IPS-15b (cell line): Measurements from ENCODE around the gene TSNAX.

Source experiments
- H3K27me3 ChIP-seq: one replicate; pipeline ENCODE4 v1.6.1; 2013; ENCODE audit warnings: low read length; ENCODE audit not compliant: control insufficient read depth, insufficient read depth
- H3K36me3 ChIP-seq: one replicate; pipeline ENCODE4 v1.6.1; 2013; ENCODE audit warnings: low read length; ENCODE audit not compliant: control insufficient read depth, insufficient read depth
- H3K4me1 ChIP-seq: one replicate; pipeline ENCODE4 v1.6.1; 2013; ENCODE audit warnings: mild to moderate bottlenecking, low read length; ENCODE audit not compliant: control insufficient read depth, insufficient read depth
- H3K4me3 ChIP-seq: one replicate; pipeline ENCODE4 v1.5.1; 2013; ENCODE audit warnings: low read depth, low read length
- H3K9ac ChIP-seq: one replicate; pipeline ENCODE4 v1.6.1; 2013; ENCODE audit warnings: low read depth, mild to moderate bottlenecking, low read length
- H3K9me3 ChIP-seq: one replicate; pipeline ENCODE4 v1.6.1; 2013; ENCODE audit warnings: mild to moderate bottlenecking, low read length; ENCODE audit not compliant: control insufficient read depth, insufficient read depth

TSNAX gene

GRCh38 chr1:231522931-231523642, 5.4 kb upstream of the TSNAX start:
- no peaks in the 10 kb centered on the region for H3K27me3 ChIP-seq
- H3K36me3 ChIP-seq: no peaks in the 10 kb centered on the region
- no peaks in the 10 kb centered on the region for H3K4me1 ChIP-seq
- H3K9me3 ChIP-seq: no peaks in the 10 kb centered on the region
- no peak overlapping the region for H3K4me3 ChIP-seq
- no peak overlapping the region for H3K9ac ChIP-seq

GRCh38 chr1:231523816-231524215, 4.7 kb upstream of the TSNAX start:
- Histone ChIP-seq H3K4me3 (no peak overlapping the region), H3K36me3 (no peaks in the 10 kb centered on the region)

GRCh38 chr1:231526536-231526935, 1.9 kb upstream of the TSNAX start:
- H3K4me3 ChIP-seq: no peak overlapping the region
- H3K9me3 ChIP-seq: no peaks in the 10 kb centered on the region
- no peak overlapping the region for H3K9ac ChIP-seq
- no peaks in the 10 kb centered on the region for H3K36me3 ChIP-seq
- H3K27me3 ChIP-seq: no peaks in the 10 kb centered on the region
- H3K4me1 ChIP-seq: no peaks in the 10 kb centered on the region

More at GRCh38 chr1:231523816-231524215, 4.7 kb upstream of the TSNAX start:
- H3K27me3 ChIP-seq: no peaks in the 10 kb centered on the region
- no peak overlapping the region for H3K9ac ChIP-seq
- H3K4me1 ChIP-seq: no peaks in the 10 kb centered on the region
- no peaks in the 10 kb centered on the region for H3K9me3 ChIP-seq

GRCh38 chr1:231527586-231528171, 790 bp upstream of the TSNAX start:
- no peaks in the 10 kb centered on the region for H3K9me3 ChIP-seq
- no peaks in the 10 kb centered on the region for H3K27me3 ChIP-seq
- no peaks in the 10 kb centered on the region for H3K4me1 ChIP-seq
- H3K4me3 ChIP-seq: peak overlapping the region; percentile 85
- H3K9ac ChIP-seq: no peak overlapping the region
- H3K36me3 ChIP-seq: no peaks in the 10 kb centered on the region

- Histone ChIP-seq H3K9me3 (no peaks in the 10 kb centered on the region), H3K36me3 (no peaks in the 10 kb centered on the region), H3K4me1 (no peaks in the 10 kb centered on the region), H3K4me3 (no peak overlapping the region), H3K27me3 (no peaks in the 10 kb centered on the region), H3K9ac (no peak overlapping the region)
Measured at GRCh38 chr1:231533240-231533639, 4.8 kb downstream of the TSNAX start.

GRCh38 chr1:231534703-231535159, 6.3 kb downstream of the TSNAX start:
- Histone ChIP-seq H3K27me3 (no peaks in the 10 kb centered on the region), H3K9me3 (no peaks in the 10 kb centered on the region), H3K36me3 (no peaks in the 10 kb centered on the region), H3K9ac (no peak overlapping the region), H3K4me3 (no peak overlapping the region), H3K4me1 (no peaks in the 10 kb centered on the region)

- Histone ChIP-seq H3K9ac (no peak overlapping the region), H3K27me3 (no peaks in the 10 kb centered on the region), H3K4me3 (no peak overlapping the region), H3K9me3 (no peaks in the 10 kb centered on the region), H3K4me1 (no peaks in the 10 kb centered on the region), H3K36me3 (no peaks in the 10 kb centered on the region)
Measured at GRCh38 chr1:231536099-231536498, 7.6 kb downstream of the TSNAX start.

- Histone ChIP-seq H3K27me3 (no peaks in the 10 kb centered on the region), H3K9me3 (no peaks in the 10 kb centered on the region), H3K36me3 (no peaks in the 10 kb centered on the region), H3K4me3 (no peak overlapping the region), H3K9ac (no peak overlapping the region), H3K4me1 (no peaks in the 10 kb centered on the region)
Measured at GRCh38 chr1:231540847-231541246, 12.4 kb downstream of the TSNAX start.

- H3K4me1 ChIP-seq: no peaks in the 10 kb centered on the region
- no peak overlapping the region for H3K4me3 ChIP-seq
- no peak overlapping the region for H3K9ac ChIP-seq
- H3K9me3 ChIP-seq: no peaks in the 10 kb centered on the region
- H3K27me3 ChIP-seq: no peaks in the 10 kb centered on the region
- no peaks in the 10 kb centered on the region for H3K36me3 ChIP-seq
Measured at GRCh38 chr1:231541842-231542241, 13.4 kb downstream of the TSNAX start.

GRCh38 chr1:231544943-231545592, 16.6 kb downstream of the TSNAX start:
- Histone ChIP-seq H3K4me1 (peaks cover 2% of the 10 kb centered on the region), H3K9ac (no peak overlapping the region), H3K4me3 (no peak overlapping the region), H3K9me3 (no peaks in the 10 kb centered on the region), H3K36me3 (no peaks in the 10 kb centered on the region), H3K27me3 (no peaks in the 10 kb centered on the region)

- peaks cover 3% of the 10 kb centered on the region for H3K4me1 ChIP-seq
- H3K9ac ChIP-seq: no peak overlapping the region
- H3K27me3 ChIP-seq: no peaks in the 10 kb centered on the region
- H3K4me3 ChIP-seq: no peak overlapping the region
- H3K9me3 ChIP-seq: no peaks in the 10 kb centered on the region
- H3K36me3 ChIP-seq: no peaks in the 10 kb centered on the region
Measured at GRCh38 chr1:231546693-231547092, 18.2 kb downstream of the TSNAX start.
